Cerebellar nuclear complex (tissue), 1 donor: ENCODE data around the gene AUTS2.

ENCODE experiments used
- DNase-seq, 2 experiments: peaks; one replicate each; lab custom pipeline; 2025; lab: John Stamatoyannopoulos, UW

Gene AUTS2

GRCh38 chr7:70188901-70189650, 590.8 kb downstream of the AUTS2 start:
- no peak for DNase-seq

- DNase-seq, result no peak
Measured at GRCh38 chr7:70189776-70190175, 591.5 kb downstream of the AUTS2 start.

- DNase-seq, result no peak
Measured at GRCh38 chr7:70190281-70190680, 592.0 kb downstream of the AUTS2 start.

- DNase-seq, result no peak
Measured at GRCh38 chr7:70193514-70193913, 595.2 kb downstream of the AUTS2 start.

GRCh38 chr7:70208236-70209063, 610.2 kb downstream of the AUTS2 start:
- no peak for DNase-seq

- no peak for DNase-seq
Measured at GRCh38 chr7:70210200-70210935, 612.1 kb downstream of the AUTS2 start.

GRCh38 chr7:70210936-70211310, 612.6 kb downstream of the AUTS2 start:
- no peak for DNase-seq

GRCh38 chr7:70212281-70212680, 614.0 kb downstream of the AUTS2 start:
- no peak for DNase-seq

- DNase-seq, result no peak
Measured at GRCh38 chr7:70214071-70214470, 615.8 kb downstream of the AUTS2 start.

- DNase-seq, result no peak
Measured at GRCh38 chr7:70215491-70215890, 617.2 kb downstream of the AUTS2 start.

GRCh38 chr7:70217571-70217970, 619.3 kb downstream of the AUTS2 start:
- DNase-seq, result no peak

- no peak for DNase-seq
Measured at GRCh38 chr7:70218006-70218405, 619.7 kb downstream of the AUTS2 start.

- no peak for DNase-seq
Measured at GRCh38 chr7:70219061-70219460, 620.8 kb downstream of the AUTS2 start.

GRCh38 chr7:70229242-70229641, 631.0 kb downstream of the AUTS2 start:
- no peak for DNase-seq

GRCh38 chr7:70230761-70231160, 632.5 kb downstream of the AUTS2 start:
- DNase-seq, result no peak

- no peak for DNase-seq
Measured at GRCh38 chr7:70233776-70234175, 635.5 kb downstream of the AUTS2 start.

GRCh38 chr7:70237256-70237655, 639.0 kb downstream of the AUTS2 start:
- DNase-seq, result no peak

GRCh38 chr7:70237831-70238575, 639.7 kb downstream of the AUTS2 start:
- no peak for DNase-seq

- DNase-seq, result no peak
Measured at GRCh38 chr7:70239918-70240317, 641.6 kb downstream of the AUTS2 start.

- no peak for DNase-seq
Measured at GRCh38 chr7:70240873-70241272, 642.6 kb downstream of the AUTS2 start.

- DNase-seq, result no peak
Measured at GRCh38 chr7:70241536-70242175, 643.4 kb downstream of the AUTS2 start.
